Fibroblast of skin of left biceps (primary cell): Measurements from ENCODE around the gene PGA4.
A peak's percentile ranks its signal among the peaks of the same experiment; 100 is the strongest.
"Not testable (repeated sequence)": the region's sequence is repeated elsewhere in the genome, so short reads cannot be mapped to it uniquely, and the experiment has no call there.

ENCODE experiments used
- DNase-seq, 2 experiments: peaks; one replicate each; pipeline ENCODE4 v3.0.0-alpha.2; 2013; ENCODE audit warnings: low read depth in 2 of 2

PGA4 gene

GRCh38 chr11:61222047-61222446, at the start of gene PGA4:
TSS of gene PGA4 (plus strand) at chr11:61222347. CDS start at chr11:61222401, 54 bp downstream.
- DNase-seq: not testable (repeated sequence)

GRCh38 chr11:61172356-61172755, 49.8 kb upstream of the PGA4 start:
- DNase-seq: no peak

GRCh38 chr11:61172888-61173287, 49.3 kb upstream of the PGA4 start:
- no peak for DNase-seq

GRCh38 chr11:61173456-61173855, 48.7 kb upstream of the PGA4 start:
- DNase-seq: no peak

GRCh38 chr11:61174273-61174672, 47.9 kb upstream of the PGA4 start:
- DNase-seq: no peak

- no peak for DNase-seq
Measured at GRCh38 chr11:61174949-61175348, 47.2 kb upstream of the PGA4 start.

- no peak for DNase-seq
Measured at GRCh38 chr11:61176446-61176845, 45.7 kb upstream of the PGA4 start.

GRCh38 chr11:61180205-61180604, 41.9 kb upstream of the PGA4 start:
- not testable (repeated sequence) for DNase-seq

- DNase-seq: no peak
Measured at GRCh38 chr11:61181489-61181888, 40.7 kb upstream of the PGA4 start.

- no peak for DNase-seq
Measured at GRCh38 chr11:61183645-61184044, 38.5 kb upstream of the PGA4 start.

GRCh38 chr11:61186504-61186903, 35.6 kb upstream of the PGA4 start:
- DNase-seq: no peak

GRCh38 chr11:61187505-61188130, 34.5 kb upstream of the PGA4 start:
- peak; percentile 25 to 35 for DNase-seq

- no peak for DNase-seq
Measured at GRCh38 chr11:61189933-61190332, 32.2 kb upstream of the PGA4 start.

- DNase-seq: no peak
Measured at GRCh38 chr11:61193596-61193995, 28.6 kb upstream of the PGA4 start.

GRCh38 chr11:61194169-61194671, 27.9 kb upstream of the PGA4 start:
- DNase-seq: no peak

- DNase-seq: no peak
Measured at GRCh38 chr11:61194981-61195695, 27.0 kb upstream of the PGA4 start.

- no peak for DNase-seq
Measured at GRCh38 chr11:61195719-61196118, 26.4 kb upstream of the PGA4 start.

GRCh38 chr11:61198361-61198760, 23.8 kb upstream of the PGA4 start:
- no peak for DNase-seq

- DNase-seq: no peak
Measured at GRCh38 chr11:61198948-61199523, 23.1 kb upstream of the PGA4 start.

GRCh38 chr11:61201476-61201875, 20.7 kb upstream of the PGA4 start:
- no peak for DNase-seq

GRCh38 chr11:61202950-61203746, 19.0 kb upstream of the PGA4 start, which contains the start of gene PGA3:
TSS of gene PGA3 (plus strand) at chr11:61203515. CDS start at chr11:61203565, 50 bp downstream.
- not testable (repeated sequence) for DNase-seq

- DNase-seq: not testable (repeated sequence)
Measured at GRCh38 chr11:61203873-61204272, 18.3 kb upstream of the PGA4 start.
